ENCODE data around the gene RBM15.

The RBM15 gene

GRCh38 chr1:110360431-110360830 is 21.3 kb downstream of the RBM15 start:
- no peak for DNase-seq

- no peak for DNase-seq
Measured at GRCh38 chr1:110361856-110362255, 22.7 kb downstream of the RBM15 start.

- no peak for DNase-seq
Measured at GRCh38 chr1:110364221-110364620, 25.0 kb downstream of the RBM15 start.

GRCh38 chr1:110370827-110371226 is 31.6 kb downstream of the RBM15 start:
- no peak for DNase-seq

- no peak for DNase-seq
Measured at GRCh38 chr1:110375490-110375889, 36.3 kb downstream of the RBM15 start.

- no peak for DNase-seq
Measured at GRCh38 chr1:110380672-110381283, 41.6 kb downstream of the RBM15 start.

GRCh38 chr1:110383251-110383990 is 44.2 kb downstream of the RBM15 start:
- DNase-seq, result no peak

- no peak for DNase-seq
Measured at GRCh38 chr1:110384581-110385321, 45.6 kb downstream of the RBM15 start.

- DNase-seq, result no peak
Measured at GRCh38 chr1:110385369-110385768, 46.2 kb downstream of the RBM15 start.

- DNase-seq, result no peak
Measured at GRCh38 chr1:110387048-110387754, 48.0 kb downstream of the RBM15 start.

- no peak for DNase-seq
Measured at GRCh38 chr1:110390096-110390495, 50.9 kb downstream of the RBM15 start.

- no peak for DNase-seq
Measured at GRCh38 chr1:110390692-110391245, 51.6 kb downstream of the RBM15 start, which contains the start of gene SLC16A4. TSS of gene SLC16A4 (minus strand) at chr1:110391026. CDS start at chr1:110389323, 1,703 bp downstream.

- DNase-seq, result no peak
Measured at GRCh38 chr1:110393286-110393685, 54.1 kb downstream of the RBM15 start.

- no peak for DNase-seq
Measured at GRCh38 chr1:110393691-110394492, 54.7 kb downstream of the RBM15 start.

GRCh38 chr1:110394493-110394820 is 55.3 kb downstream of the RBM15 start:
- no peak for DNase-seq

Measured in activated CD4-positive, alpha-beta T cell treated with anti-CD3 and anti-CD28 coated beads, Interleukin-2, amount 50 U/mL, for 1 hour (primary cell).